ENCODE results near the gene PSME1. TPM values are rescaled to one million over a fixed set of nuclear protein-coding genes. Genes with fewer than 3 reads are reported as not detected.

PSME1 gene
- total and polyA plus RNA-seq, 2 of the 4 experiments (the other 2 are of a cell fraction): 42.8 to 106 TPM

GRCh38 chr14:24130717-24131548 is 5.1 kb upstream of the PSME1 start:
- Histone ChIP-seq H3K18ac (ENCODE audit: low read depth, low read length) (no peak overlapping the region), H3K56ac (ENCODE audit: extremely low read depth, insufficient read depth, low read length) (no peak overlapping the region), H3K4ac (ENCODE audit: low read depth, low read length) (no peak overlapping the region), H3K79me1 (ENCODE audit: low read depth in 1 of 2, low read length in 2 of 2) (no peaks in the 10 kb centered on the region), H3K27me3 (ENCODE audit: control insufficient read depth, insufficient read depth, low read length) (no peaks in the 10 kb centered on the region), H3K4me1 (ENCODE audit: control insufficient read depth, insufficient read depth, low read length) (peaks cover 2% of the 10 kb centered on the region; the same call in 1 of the 2 replicates), H3K4me2 (ENCODE audit: low read depth, low read length) (no peak overlapping the region), H2AFZ (replicated peaks; ENCODE audit: low read length, poor library complexity) (no peak overlapping the region), H3K9me3 (ENCODE audit: control insufficient read depth, insufficient read depth, low read length) (no peaks in the 10 kb centered on the region), H2AK5ac (ENCODE audit: low read depth, low read length) (no peak overlapping the region), H4K8ac (ENCODE audit: low read depth in 2 of 2, low read length in 2 of 2) (no peak overlapping the region), H2AK9ac (replicated peaks; ENCODE audit: low read depth, low read length, poor library complexity) (no peak overlapping the region), H4K20me1 (ENCODE audit: insufficient read depth, low read length) (no peaks in the 10 kb centered on the region), H2BK5ac (ENCODE audit: low read depth, low read length, poor library complexity, severe bottlenecking) (no peak overlapping the region), H4K91ac (ENCODE audit: insufficient read depth, low read depth, low read length) (no peak overlapping the region), H3K23ac (ENCODE audit: low read depth, low read length) (no peak overlapping the region), H3K14ac (replicated peaks; ENCODE audit: low read depth, low read length) (no peak overlapping the region), H3K9me1 (ENCODE audit: insufficient read depth, low read length) (no peaks in the 10 kb centered on the region), H2BK15ac (ENCODE audit: low read depth, low read length) (no peak overlapping the region), H3K9ac (ENCODE audit: low read depth, low read length) (no peak overlapping the region), H2BK120ac (ENCODE audit: low read depth, low read length) (no peak overlapping the region), H4K5ac (ENCODE audit: low read depth, low read length) (no peak overlapping the region), H2BK20ac (ENCODE audit: low read depth, low read length) (no peak overlapping the region), H3K36me3 (ENCODE audit: control insufficient read depth, insufficient read depth, low read length) (no peaks in the 10 kb centered on the region), H3K4me3 (ENCODE audit: insufficient read depth, low read depth, low read length) (no peak overlapping the region), H3K27ac (ENCODE audit: insufficient read depth, low read length) (no peak overlapping the region)
- 63% methylated on average over 1 of the region's 7 CpGs; no CpG with 5 or more reads in 1 of the 2 experiments for WGBS, 2 experiments (ENCODE audit: extremely low coverage in 2 of 2, insufficient read length in 1 of 2)
- intact Hi-C loops (cut with micrococcal nuclease) (no loop called here), dilution Hi-C loops (cut with HindIII; ENCODE audit: low sequenced_read_pairs, unreplicated experiment) (no loop called here), in situ Hi-C loops (cut with MboI; ENCODE audit: low sequenced_read_pairs) (loop anchor here (10.0 to 25.0 kb wide), 3 partner anchors 304 to 1044 kb away; partner anchors contain the start of genes ACIN1, BCL2L2, C14orf119 and PABPN1)
- TF ChIP-seq POLR2A (IDR thresholded peaks at IDR 0.05; ENCODE audit: low read depth, low read length) (no peak), CTCF (conservative IDR thresholded peaks at IDR 0.05; ENCODE audit: low read depth, low read length) (no peak), MXI1 (IDR thresholded peaks at IDR 0.05; ENCODE audit: borderline replicate concordance, low read depth, low read length) (no peak), ELK1 (IDR thresholded peaks at IDR 0.05; ENCODE audit: borderline replicate concordance, low read depth, low read length) (no peak), CEBPB (IDR thresholded peaks at IDR 0.05; ENCODE audit: low read depth, low read length) (no peak), CHD1 (IDR thresholded peaks at IDR 0.05; ENCODE audit: low read depth, low read length) (no peak), MAZ (IDR thresholded peaks at IDR 0.05; ENCODE audit: borderline replicate concordance, low read depth, low read length) (no peak)
- no TSS peak for BruUV-seq (replicated peaks)
- ChIA-PET CTCF (no interaction called here), POLR2A (ENCODE audit: unreplicated experiment) (no interaction called here)
- ATAC-seq (ENCODE audit: low read depth) (no peak), DNase-seq (no peak)

All from IMR-90 (cell line).